Stimulated activated CD4-positive, alpha-beta T cell treated with anti-CD3 and anti-CD28 coated beads, TNF-alpha, amount 100 ng/mL, for 48 hours (primary cell): ENCODE measurements around the gene CDC34.

ENCODE experiments used
- DNase-seq, 3 donors: peaks; one replicate each; pipeline ENCODE4 v3.0.0-alpha.2; 2020; ENCODE audit warnings: low read depth in 3 of 3

Gene CDC34

GRCh38 chr19:588741-589692, 57.5 kb downstream of the CDC34 start:
- DNase-seq = no peak

DNA sequence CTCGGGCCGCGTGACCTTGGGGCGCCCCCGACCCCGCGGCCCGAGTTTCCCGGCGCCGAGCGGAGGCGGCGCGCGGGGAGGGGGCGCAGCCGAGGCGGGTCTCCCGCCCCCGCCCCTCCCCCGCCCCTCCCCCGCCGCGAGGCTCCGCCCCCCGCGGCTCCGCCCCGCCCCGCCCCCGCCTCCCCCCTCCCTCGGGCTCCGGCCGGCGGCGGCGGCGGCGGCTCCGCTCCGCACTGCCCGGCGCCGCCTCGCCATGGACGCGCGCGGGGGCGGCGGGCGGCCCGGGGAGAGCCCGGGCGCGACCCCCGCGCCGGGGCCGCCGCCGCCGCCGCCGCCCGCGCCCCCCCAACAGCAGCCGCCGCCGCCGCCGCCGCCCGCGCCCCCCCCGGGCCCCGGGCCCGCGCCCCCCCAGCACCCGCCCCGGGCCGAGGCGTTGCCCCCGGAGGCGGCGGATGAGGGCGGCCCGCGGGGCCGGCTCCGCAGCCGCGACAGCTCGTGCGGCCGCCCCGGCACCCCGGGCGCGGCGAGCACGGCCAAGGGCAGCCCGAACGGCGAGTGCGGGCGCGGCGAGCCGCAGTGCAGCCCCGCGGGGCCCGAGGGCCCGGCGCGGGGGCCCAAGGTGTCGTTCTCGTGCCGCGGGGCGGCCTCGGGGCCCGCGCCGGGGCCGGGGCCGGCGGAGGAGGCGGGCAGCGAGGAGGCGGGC, 58.3 kb downstream of the CDC34 start, which contains the start of gene HCN2:
HCN2 (plus strand) TSS at position 189 of the 703 bp plus-strand sequence; CDS start at position 254, 65 bp downstream.
- DNase-seq = no peak

- no peak for DNase-seq
These were observed 58.8 kb downstream of the CDC34 start for GRCh38 chr19:590396-590745.

DNA sequence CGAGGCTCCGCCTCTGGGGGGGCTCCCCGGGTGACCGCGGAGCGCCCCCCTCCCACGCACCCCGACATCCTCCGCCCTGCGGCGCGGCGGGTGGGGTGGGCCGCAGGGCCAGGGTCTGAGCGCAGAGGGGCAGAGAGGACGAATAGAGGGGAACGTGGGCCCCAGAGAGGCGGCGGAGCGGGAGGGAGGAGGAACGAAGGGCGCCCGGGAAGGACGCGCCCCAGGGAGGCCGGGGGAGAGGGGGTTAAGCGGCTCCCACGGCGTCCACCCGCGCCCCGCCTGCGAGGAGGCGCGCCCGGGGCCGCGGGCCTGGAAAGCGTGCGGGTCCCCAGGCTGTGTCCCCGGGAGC, 59.2 kb downstream of the CDC34 start:
- no peak for DNase-seq

DNA sequence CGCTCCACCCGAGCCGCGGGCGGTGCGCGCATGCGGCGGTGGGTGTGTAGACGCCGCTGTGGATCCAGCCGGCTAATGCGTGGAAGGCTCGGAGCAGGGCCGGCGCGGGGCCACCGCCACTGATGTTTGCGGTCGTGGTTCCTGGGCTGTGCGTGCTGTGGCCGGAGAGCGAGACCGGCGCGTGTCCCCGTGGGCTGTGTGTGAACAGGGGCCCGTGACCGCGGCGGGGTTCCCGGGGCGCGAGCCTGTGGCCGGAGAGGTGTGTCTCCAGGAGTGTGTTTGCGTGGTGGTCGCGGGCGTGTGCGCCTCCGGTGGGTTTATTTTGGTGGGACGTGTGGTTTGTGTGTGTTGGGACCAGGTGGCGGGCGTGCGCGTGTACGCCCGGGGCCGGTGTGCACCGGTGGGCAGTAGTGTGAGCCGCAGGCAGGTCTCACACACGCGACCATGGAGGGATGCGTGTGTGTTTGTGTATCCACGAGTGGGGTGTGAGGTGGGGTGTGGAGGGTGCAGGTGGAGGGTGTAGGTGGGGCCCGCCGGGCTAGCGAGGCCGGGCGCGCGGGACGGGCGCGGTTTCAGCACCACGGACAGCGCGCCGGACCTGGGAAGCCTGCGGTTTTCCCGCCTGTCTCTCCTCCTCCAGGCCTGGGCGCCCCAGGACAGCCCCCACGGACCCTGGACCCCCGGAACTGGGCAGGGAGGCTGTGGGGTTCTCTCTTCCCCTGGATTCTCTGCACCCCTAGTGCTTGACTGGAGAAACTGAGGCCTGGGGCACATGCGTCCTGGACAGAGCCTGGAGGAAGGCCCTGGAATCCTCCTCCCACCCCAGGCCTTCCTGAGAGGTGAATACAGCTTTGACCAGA, 59.8 kb downstream of the CDC34 start:
- no peak for DNase-seq
